ENCODE data around the gene SLC6A1. TPM values are rescaled to one million over a fixed set of nuclear protein-coding genes. Genes with fewer than 3 reads are reported as not detected.
"Not testable (repeated sequence)": the region's sequence is repeated elsewhere in the genome, so short reads cannot be mapped to it uniquely, and the experiment has no call there.

Gene SLC6A1
- total RNA-seq, 1 donor: not detected

GRCh38 chr3:11059799-11060115 is 67.2 kb downstream of the SLC6A1 start:
- Histone ChIP-seq H3K79me2 (ENCODE audit: insufficient read depth, low read length) (no peaks in the 10 kb centered on the region), H3K4me3 (ENCODE audit: insufficient read depth, low read length) (no peak overlapping the region), H3K4me2 (ENCODE audit: insufficient read depth, low read length) (peak overlapping the region; percentile 25), H3K4me1 (ENCODE audit: insufficient read depth, low read length) (peaks cover 12% of the 10 kb centered on the region), H2AFZ (ENCODE audit: low read length) (no peak overlapping the region), H3K36me3 (ENCODE audit: insufficient read depth, low read length) (no peaks in the 10 kb centered on the region), H3K27ac (ENCODE audit: low read depth, low read length) (no peak overlapping the region), H3K9me3 (ENCODE audit: low read depth, low read length) (no peaks in the 10 kb centered on the region), H3K27me3 (ENCODE audit: insufficient read depth, low read length) (peaks cover 14% of the 10 kb centered on the region), H4K20me1 (ENCODE audit: insufficient read depth, low read length) (no peaks in the 10 kb centered on the region)
- DNase-seq (ENCODE audit: insufficient read length, low spot score, missing footprints): no peak
- TF ChIP-seq, protein P1, sequence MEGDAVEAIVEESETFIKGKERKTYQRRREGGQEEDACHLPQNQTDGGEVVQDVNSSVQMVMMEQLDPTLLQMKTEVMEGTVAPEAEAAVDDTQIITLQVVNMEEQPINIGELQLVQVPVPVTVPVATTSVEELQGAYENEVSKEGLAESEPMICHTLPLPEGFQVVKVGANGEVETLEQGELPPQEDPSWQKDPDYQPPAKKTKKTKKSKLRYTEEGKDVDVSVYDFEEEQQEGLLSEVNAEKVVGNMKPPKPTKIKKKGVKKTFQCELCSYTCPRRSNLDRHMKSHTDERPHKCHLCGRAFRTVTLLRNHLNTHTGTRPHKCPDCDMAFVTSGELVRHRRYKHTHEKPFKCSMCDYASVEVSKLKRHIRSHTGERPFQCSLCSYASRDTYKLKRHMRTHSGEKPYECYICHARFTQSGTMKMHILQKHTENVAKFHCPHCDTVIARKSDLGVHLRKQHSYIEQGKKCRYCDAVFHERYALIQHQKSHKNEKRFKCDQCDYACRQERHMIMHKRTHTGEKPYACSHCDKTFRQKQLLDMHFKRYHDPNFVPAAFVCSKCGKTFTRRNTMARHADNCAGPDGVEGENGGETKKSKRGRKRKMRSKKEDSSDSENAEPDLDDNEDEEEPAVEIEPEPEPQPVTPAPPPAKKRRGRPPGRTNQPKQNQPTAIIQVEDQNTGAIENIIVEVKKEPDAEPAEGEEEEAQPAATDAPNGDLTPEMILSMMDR (IDR thresholded peaks at IDR 0.05; ENCODE audit: extremely low read depth, low read depth, low read length): no peak

- peak; percentile 95 for DNase-seq (ENCODE audit: insufficient read length, low spot score, missing footprints)
- no peaks in the 10 kb centered on the region for H4K20me1 ChIP-seq (ENCODE audit: insufficient read depth, low read length)
- H3K4me2 ChIP-seq (ENCODE audit: insufficient read depth, low read length): peak overlapping the region; percentile 92
- H3K4me1 ChIP-seq (ENCODE audit: insufficient read depth, low read length): peaks cover 12% of the 10 kb centered on the region
- peak overlapping the region; percentile 56 for H3K27ac ChIP-seq (ENCODE audit: low read depth, low read length)
- H3K79me2 ChIP-seq (ENCODE audit: insufficient read depth, low read length): no peaks in the 10 kb centered on the region
- TF ChIP-seq, protein P1 (IDR thresholded peaks at IDR 0.05; ENCODE audit: extremely low read depth, low read depth, low read length): peak; percentile 79
- H3K27me3 ChIP-seq (ENCODE audit: insufficient read depth, low read length): peaks cover 12% of the 10 kb centered on the region
- H3K9me3 ChIP-seq (ENCODE audit: low read depth, low read length): no peaks in the 10 kb centered on the region
- H3K4me3 ChIP-seq (ENCODE audit: insufficient read depth, low read length): peak overlapping the region; percentile 70
- H2AFZ ChIP-seq (ENCODE audit: low read length): peak overlapping the region; percentile 98
- H3K36me3 ChIP-seq (ENCODE audit: insufficient read depth, low read length): no peaks in the 10 kb centered on the region
Observed at GRCh38 chr3:11060500-11061251, 68.1 kb downstream of the SLC6A1 start.

GRCh38 chr3:11061268-11061871 is 68.8 kb downstream of the SLC6A1 start:
- DNase-seq (ENCODE audit: insufficient read length, low spot score, missing footprints); H3K36me3 ChIP-seq (ENCODE audit: insufficient read depth, low read length); H3K27me3 ChIP-seq (ENCODE audit: insufficient read depth, low read length); H3K79me2 ChIP-seq (ENCODE audit: insufficient read depth, low read length); H3K9me3 ChIP-seq (ENCODE audit: low read depth, low read length); H4K20me1 ChIP-seq (ENCODE audit: insufficient read depth, low read length); H3K27ac ChIP-seq (ENCODE audit: low read depth, low read length): not testable (repeated sequence)
- Histone ChIP-seq H3K4me3 (ENCODE audit: insufficient read depth, low read length) (peak overlapping the region; percentile 70), H3K4me1 (ENCODE audit: insufficient read depth, low read length) (peaks cover 12% of the 10 kb centered on the region), H2AFZ (ENCODE audit: low read length) (peak overlapping the region; percentile 98), H3K4me2 (ENCODE audit: insufficient read depth, low read length) (peak overlapping the region; percentile 92)

DNA sequence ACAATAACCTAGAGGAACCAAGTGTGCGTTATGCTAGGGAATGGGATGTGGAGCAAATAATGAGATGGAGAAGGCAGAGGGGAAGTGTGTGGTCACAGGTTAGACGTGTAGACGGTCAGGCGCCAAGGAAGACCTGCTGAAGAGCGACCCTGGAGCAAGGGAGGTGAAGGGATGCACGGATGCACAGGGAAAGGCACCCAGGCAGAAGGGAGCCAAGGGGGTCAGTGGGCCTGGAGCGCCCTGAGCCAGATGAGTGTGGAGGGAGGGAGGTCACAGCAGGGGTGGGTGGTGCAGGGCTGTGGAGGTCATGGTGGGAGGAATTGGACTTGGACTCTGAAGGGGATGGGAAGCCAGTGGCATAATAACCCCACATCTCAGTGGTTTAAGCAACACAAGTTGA is 70.2 kb downstream of the SLC6A1 start:
- no peak for DNase-seq (ENCODE audit: insufficient read length, low spot score, missing footprints)
- Histone ChIP-seq H3K4me1 (ENCODE audit: insufficient read depth, low read length) (peaks cover 12% of the 10 kb centered on the region), H3K27ac (ENCODE audit: low read depth, low read length) (no peak overlapping the region), H3K4me2 (ENCODE audit: insufficient read depth, low read length) (no peak overlapping the region), H4K20me1 (ENCODE audit: insufficient read depth, low read length) (no peaks in the 10 kb centered on the region), H3K9me3 (ENCODE audit: low read depth, low read length) (no peaks in the 10 kb centered on the region), H3K79me2 (ENCODE audit: insufficient read depth, low read length) (no peaks in the 10 kb centered on the region), H3K4me3 (ENCODE audit: insufficient read depth, low read length) (no peak overlapping the region), H2AFZ (ENCODE audit: low read length) (no peak overlapping the region), H3K27me3 (ENCODE audit: insufficient read depth, low read length) (no peaks in the 10 kb centered on the region), H3K36me3 (ENCODE audit: insufficient read depth, low read length) (no peaks in the 10 kb centered on the region)
- TF ChIP-seq, protein P1 (IDR thresholded peaks at IDR 0.05; ENCODE audit: extremely low read depth, low read depth, low read length): no peak
